Measurements from ENCODE around the gene MYLK4.

MYLK4 gene

GRCh38 chr6:2750832-2751231, at the start of gene MYLK4:
MYLK4 (minus strand) TSS chr6:2750922; CDS start chr6:2749294, 1,628 bp downstream.
- no peak for DNase-seq (ENCODE audit: low read depth in 2 of 2, low spot score in 1 of 2)

GRCh38 chr6:2799936-2800527, 49.3 kb upstream of the MYLK4 start:
- no peak for DNase-seq (ENCODE audit: low read depth in 2 of 2, low spot score in 1 of 2)

GRCh38 chr6:2798586-2799134, 47.9 kb upstream of the MYLK4 start:
- no peak for DNase-seq (ENCODE audit: low read depth in 2 of 2, low spot score in 1 of 2)

DNA sequence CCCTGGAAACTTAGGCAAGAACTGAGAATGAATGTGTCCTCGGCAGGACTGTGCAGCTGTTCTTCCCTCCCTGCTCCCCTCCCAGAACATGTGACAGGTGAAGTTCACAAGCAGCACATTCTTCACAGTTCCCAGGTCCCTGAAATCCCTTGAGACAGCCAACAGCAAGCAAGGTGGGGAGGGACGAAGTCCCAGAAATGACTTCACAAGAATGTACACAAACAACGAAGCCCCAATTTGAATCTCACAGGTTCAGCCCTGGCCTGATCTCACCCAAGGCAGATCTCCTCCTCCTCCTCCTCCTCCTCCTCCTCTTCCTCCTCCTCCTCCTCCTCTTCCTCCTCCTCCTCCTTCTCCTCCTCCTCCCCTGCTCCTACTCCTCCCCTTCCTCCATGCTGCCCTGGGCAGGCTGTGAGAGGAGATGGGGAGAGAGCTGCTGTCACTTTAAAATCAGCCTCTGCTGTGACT, 46.9 kb upstream of the MYLK4 start:
- DNase-seq (ENCODE audit: low read depth in 2 of 2, low spot score in 1 of 2), result no peak

DNA sequence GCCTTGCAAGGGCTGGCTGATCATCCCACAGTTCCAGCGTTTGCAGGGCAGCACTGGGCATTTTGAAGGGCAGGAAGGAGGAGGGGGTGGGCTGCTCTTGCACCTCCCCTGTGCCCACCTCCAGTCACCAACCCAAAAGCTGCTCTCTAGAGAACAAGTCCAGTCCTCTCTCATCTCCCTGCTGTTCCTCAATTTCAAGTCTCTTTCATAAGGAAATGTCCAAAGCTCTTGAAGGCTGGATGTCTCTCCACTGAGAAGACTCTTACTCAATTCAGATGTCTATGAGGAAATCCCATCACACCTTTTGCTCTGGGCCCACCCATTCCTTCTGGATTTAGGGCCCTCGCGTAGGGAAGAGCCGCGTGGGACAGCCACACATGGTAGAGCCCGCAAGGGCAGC, 46.1 kb upstream of the MYLK4 start:
- no peak for DNase-seq (ENCODE audit: low read depth in 2 of 2, low spot score in 1 of 2)

DNA sequence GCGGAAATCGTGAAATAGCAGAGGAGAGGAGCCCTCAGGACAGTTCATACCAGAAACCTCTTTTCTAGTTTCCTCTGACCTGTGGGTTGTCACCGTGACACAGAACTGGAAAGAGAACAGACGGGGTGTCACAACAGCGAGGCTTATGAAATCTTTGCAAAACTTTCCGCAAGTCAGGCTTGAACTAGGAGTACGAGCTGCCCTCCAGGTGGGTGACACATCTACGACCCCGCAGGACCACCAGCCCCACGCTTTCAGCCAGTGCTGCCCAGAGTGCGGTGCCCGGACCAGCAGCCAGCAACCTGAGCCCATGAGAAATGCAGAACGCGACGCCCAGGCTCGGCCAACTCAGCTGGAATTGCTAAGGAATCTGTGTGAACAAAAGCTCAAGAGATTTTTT, 45.2 kb upstream of the MYLK4 start:
- DNase-seq (ENCODE audit: low read depth in 2 of 2, low spot score in 1 of 2), result no peak

- DNase-seq (ENCODE audit: low read depth in 2 of 2, low spot score in 1 of 2), result no peak
These were observed 44.4 kb upstream of the MYLK4 start for GRCh38 chr6:2795162-2795561.

DNA sequence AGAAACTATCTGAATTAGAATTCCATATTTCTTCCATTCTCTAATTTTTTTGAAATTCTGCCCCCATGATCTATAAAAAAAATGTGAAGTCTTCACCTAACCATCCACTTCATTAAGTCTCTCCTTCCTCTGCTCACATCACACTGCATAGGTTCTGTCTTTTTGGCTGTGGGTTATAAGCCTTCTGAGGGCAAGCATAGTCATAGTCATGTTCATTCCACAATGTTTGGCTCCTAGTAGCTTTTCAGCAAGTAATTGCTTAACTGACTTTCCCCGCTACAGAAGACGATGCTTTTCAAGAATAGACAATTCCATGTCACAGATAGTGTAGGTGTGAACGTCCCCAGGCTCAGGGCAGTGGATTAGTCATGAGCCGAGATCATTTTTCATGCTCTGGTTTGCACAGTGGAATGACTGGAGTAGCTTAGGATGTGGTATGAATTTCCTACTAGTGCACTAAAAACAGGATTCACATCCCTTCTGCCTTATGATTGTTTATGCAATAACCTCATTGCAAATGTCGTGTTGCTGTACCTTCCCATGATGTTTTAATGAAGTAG, 43.5 kb upstream of the MYLK4 start:
- DNase-seq (ENCODE audit: low read depth in 2 of 2, low spot score in 1 of 2), result no peak

GRCh38 chr6:2793534-2794151, 42.9 kb upstream of the MYLK4 start:
- DNase-seq (ENCODE audit: low read depth in 2 of 2, low spot score in 1 of 2), result no peak

GRCh38 chr6:2792330-2793110, 41.8 kb upstream of the MYLK4 start:
- DNase-seq (ENCODE audit: low read depth in 2 of 2, low spot score in 1 of 2), result no peak

- DNase-seq (ENCODE audit: low read depth in 2 of 2, low spot score in 1 of 2), result no peak
These were observed 40.8 kb upstream of the MYLK4 start for GRCh38 chr6:2791450-2791974.

GRCh38 chr6:2790588-2791449, 40.1 kb upstream of the MYLK4 start:
- DNase-seq (ENCODE audit: low read depth in 2 of 2, low spot score in 1 of 2), result peak in 1 of 2 donors; percentile 32

- DNase-seq (ENCODE audit: low read depth in 2 of 2, low spot score in 1 of 2), result no peak
These were observed 35.5 kb upstream of the MYLK4 start for GRCh38 chr6:2786269-2786668.

- no peak for DNase-seq (ENCODE audit: low read depth in 2 of 2, low spot score in 1 of 2)
These were observed 34.2 kb upstream of the MYLK4 start for GRCh38 chr6:2784930-2785329.

DNA sequence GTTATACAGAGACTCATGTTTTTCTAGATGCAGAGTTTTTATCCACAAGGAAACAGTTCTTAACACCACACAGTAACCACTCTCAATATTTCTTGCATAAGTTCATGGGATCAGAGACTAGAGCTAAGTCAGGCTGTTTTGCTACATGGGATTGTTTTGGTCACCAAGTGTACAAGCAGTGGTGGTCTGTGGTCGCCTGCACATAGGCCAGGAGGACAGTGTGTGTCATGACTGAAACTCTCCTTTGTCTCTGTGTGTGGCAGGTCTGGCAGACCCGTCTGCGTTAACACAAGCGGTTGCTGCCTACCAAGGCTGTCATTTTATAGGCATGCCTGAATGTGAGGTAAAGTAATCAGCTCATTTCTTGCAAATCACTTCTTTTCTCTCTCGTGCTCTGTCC, 33.3 kb upstream of the MYLK4 start:
- DNase-seq (ENCODE audit: low read depth in 2 of 2, low spot score in 1 of 2), result no peak

GRCh38 chr6:2783188-2783963, 32.7 kb upstream of the MYLK4 start:
- DNase-seq (ENCODE audit: low read depth in 2 of 2, low spot score in 1 of 2), result no peak

GRCh38 chr6:2782825-2783187, 32.1 kb upstream of the MYLK4 start:
- DNase-seq (ENCODE audit: low read depth in 2 of 2, low spot score in 1 of 2), result no peak

DNA sequence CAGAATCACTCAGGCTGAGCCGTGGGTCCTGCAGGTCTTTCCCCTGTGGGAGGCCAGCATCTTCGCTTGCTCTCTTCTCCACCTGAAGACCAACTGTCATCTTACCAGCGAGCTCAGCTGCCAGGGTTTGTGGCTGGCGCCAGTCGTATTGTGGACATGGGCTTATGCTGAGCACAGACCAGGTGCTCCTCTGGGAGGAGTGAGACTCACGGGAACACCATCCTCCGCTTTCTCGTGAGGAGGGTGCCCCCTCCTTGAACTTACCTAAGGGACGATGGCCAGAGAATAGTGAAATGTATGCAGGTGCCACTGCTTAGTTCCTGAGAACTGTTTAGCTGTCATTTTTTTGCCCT, 31.6 kb upstream of the MYLK4 start:
- DNase-seq (ENCODE audit: low read depth in 2 of 2, low spot score in 1 of 2), result no peak

GRCh38 chr6:2781685-2782355, 31.1 kb upstream of the MYLK4 start:
- DNase-seq (ENCODE audit: low read depth in 2 of 2, low spot score in 1 of 2), result no peak

Measured in stimulated activated CD8-positive, alpha-beta memory T cell treated with anti-CD3 and anti-CD28 coated beads, Interleukin-4, amount 100 ng/mL, for 1 hour (primary cell).